ENCODE data around the gene MRAP2.

Gene MRAP2

DNA sequence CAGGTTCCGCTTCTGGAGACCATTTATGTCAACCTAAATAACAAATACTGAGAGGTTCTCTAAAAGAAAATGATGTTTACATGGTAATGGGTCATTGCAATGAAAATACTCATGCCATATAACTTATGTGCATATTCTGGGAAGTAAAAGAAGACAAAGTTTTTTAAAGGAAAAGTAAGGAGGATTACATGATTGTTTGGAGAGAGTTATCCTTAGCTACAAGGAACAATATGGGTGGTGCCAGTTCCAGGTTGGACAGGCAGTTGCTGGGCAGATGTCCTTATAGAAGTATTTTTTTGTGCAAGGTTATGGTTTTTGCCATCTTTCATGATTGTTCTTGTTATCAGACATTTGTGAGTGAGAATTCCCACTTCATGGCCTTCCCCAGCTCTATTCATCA is 52.5 kb downstream of the MRAP2 start:
- no peak for DNase-seq (ENCODE audit: low read depth)
- TF ChIP-seq, protein P1, sequence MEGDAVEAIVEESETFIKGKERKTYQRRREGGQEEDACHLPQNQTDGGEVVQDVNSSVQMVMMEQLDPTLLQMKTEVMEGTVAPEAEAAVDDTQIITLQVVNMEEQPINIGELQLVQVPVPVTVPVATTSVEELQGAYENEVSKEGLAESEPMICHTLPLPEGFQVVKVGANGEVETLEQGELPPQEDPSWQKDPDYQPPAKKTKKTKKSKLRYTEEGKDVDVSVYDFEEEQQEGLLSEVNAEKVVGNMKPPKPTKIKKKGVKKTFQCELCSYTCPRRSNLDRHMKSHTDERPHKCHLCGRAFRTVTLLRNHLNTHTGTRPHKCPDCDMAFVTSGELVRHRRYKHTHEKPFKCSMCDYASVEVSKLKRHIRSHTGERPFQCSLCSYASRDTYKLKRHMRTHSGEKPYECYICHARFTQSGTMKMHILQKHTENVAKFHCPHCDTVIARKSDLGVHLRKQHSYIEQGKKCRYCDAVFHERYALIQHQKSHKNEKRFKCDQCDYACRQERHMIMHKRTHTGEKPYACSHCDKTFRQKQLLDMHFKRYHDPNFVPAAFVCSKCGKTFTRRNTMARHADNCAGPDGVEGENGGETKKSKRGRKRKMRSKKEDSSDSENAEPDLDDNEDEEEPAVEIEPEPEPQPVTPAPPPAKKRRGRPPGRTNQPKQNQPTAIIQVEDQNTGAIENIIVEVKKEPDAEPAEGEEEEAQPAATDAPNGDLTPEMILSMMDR (IDR thresholded peaks at IDR 0.05; ENCODE audit: low read depth, low read length, missing control alignments): no peak
- no peak overlapping the region for H3K4me3 ChIP-seq (ENCODE audit: low read depth, low read length)

DNA sequence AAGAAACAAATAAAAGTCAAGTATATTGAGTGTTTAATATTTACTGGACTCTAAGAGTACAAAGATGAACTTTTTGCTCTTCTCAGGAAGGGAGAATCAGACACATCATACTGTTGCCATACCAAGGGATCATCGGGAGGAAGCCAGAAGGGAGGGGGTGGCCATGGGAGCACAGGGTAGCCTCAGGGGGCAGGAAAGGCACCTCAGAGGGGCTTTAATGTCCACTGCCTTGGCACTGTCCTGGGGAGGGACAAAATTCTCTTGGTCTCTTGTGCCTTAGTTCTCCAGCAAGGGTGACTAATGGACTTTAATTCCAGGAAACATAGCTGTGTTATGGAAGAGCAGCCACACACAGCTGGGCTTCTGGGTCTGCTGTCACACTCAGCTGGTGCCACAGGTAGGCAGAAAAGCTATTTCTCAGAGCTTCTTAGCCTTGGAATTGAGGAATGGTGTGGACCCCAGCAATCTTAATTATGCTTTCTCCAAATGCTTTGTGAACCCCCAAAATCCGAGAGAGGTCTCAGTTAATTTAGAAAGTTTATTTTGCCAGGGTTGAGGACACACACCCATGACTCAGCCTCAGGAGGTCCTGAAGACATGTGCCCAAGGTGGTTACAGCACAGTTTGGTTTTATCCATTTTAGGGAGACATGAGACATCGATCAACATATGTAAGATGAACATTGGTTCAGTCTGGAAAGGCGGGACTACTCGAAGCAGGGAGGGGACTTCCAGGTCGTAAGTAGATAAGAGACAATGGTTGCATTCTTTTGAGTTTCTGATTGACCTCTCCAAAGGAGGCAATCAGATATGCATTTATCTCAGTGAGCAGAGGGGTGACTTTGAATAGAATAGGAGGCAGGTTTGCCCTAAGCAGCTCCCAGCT is 53.2 kb downstream of the MRAP2 start:
- no peak overlapping the region for H3K4me3 ChIP-seq (ENCODE audit: low read depth, low read length)
- no peak for DNase-seq (ENCODE audit: low read depth)
- TF ChIP-seq, protein P1 (IDR thresholded peaks at IDR 0.05; ENCODE audit: low read depth, low read length, missing control alignments): no peak

DNA sequence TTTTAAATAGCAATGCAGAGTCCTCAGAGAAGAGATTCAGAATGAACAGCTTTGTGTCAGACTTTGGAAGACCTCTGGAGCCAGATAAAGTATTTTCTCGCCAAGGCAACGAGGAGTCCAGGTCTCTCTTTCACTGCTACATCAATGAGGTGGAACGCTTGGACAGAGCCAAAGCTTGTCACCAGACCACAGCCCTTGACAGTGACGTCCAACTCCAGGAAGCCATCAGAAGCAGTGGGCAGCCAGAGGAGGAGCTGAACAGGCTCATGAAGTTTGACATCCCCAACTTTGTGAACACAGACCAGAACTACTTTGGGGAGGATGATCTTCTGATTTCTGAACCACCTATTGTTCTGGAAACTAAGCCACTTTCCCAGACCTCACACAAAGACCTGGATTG is 55.5 kb downstream of the MRAP2 start:
- no peak overlapping the region for H3K4me3 ChIP-seq (ENCODE audit: low read depth, low read length)
- TF ChIP-seq, protein P1 (IDR thresholded peaks at IDR 0.05; ENCODE audit: low read depth, low read length, missing control alignments): no peak
- no peak for DNase-seq (ENCODE audit: low read depth)

DNA sequence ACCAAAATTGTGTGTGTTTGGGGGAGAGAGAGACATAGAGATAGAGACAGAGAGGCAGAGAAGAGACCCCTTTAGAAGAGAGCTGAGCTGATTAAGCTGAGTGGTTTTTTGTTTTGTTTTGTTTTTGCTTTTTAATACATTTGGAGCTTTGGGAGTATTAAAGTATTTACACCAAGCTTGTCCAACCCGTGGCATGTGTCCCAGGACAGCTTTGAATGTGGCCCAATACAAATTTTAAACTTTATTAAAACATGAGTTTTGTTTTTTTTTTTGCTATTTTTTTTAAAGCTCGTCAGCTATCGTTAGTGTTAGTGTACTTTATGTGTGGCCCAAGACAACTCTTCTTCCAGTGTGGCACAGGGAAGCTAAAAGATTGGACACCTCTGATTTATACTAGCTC is 56.0 kb downstream of the MRAP2 start:
- TF ChIP-seq, protein P1 (IDR thresholded peaks at IDR 0.05; ENCODE audit: low read depth, low read length, missing control alignments): no peak
- H3K4me3 ChIP-seq (ENCODE audit: low read depth, low read length): no peak overlapping the region
- DNase-seq (ENCODE audit: low read depth): no peak

DNA sequence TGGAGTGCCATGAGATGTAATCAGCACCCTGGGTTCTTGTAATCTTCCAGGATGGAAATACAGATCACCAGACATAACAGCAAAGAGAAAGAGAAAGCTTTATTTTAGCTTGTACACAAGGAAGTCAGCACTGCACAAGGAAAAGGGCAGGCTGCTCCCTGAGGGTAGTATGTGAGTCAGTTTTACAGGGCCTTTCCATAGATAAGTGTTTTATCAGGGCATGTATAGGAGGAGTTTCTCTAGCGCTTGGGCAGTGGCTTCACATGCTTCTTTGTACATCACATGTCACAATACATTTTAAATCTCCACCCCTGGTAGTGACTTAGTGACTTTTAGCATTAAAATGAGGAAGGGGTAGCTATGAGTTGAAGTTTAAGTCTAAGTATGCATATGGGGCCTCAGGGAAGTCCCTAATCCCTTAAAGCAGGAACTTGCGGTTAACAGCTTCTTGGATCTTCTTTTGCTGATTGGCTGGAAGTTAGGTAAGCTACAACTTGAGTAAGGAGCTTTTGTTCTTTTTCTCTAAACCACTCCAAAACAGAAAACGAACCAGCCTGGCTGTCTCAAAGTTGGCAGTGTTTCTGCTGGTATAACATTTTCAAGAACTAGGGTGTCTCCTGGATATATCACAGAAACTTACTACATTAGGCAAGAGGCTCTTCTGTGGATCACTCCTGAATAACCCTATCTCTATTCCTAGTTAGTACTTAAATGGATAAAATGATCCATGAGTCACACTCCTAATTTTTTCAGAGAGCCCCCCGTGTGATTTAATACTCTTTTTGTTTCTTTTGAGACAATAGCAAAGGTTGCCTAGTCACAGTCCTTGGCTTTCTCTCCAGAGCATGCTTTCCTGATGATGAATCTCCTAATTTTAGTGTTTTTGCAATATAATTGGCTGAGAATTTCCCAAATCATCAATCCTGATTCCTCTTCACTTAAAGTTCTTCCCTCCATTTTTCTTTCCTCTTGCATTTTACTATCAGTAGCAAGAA is 60.2 kb downstream of the MRAP2 start:
- TF ChIP-seq, protein P1 (IDR thresholded peaks at IDR 0.05; ENCODE audit: low read depth, low read length, missing control alignments): no peak
- H3K4me3 ChIP-seq (ENCODE audit: low read depth, low read length): no peak overlapping the region
- no peak for DNase-seq (ENCODE audit: low read depth)

DNA sequence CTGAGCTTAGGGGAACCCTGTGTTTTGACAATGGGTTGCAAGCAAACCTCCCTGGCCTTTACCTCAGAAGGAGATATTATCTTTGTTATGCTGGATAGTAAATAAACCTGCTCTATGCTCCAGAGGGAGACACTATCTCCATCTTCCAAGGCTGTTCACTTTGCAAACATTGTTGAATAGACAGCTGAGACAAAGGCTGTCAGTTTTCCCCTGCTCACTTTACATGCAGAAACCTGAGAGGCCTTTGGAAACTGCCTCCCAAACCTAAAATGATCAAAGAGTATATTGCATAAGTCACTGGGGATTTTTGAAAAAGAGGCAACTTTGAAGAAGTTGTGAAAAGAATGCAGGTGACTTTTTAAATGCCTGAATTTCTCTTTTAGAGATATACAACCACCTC is 61.6 kb downstream of the MRAP2 start:
- no peak for DNase-seq (ENCODE audit: low read depth)
- TF ChIP-seq, protein P1 (IDR thresholded peaks at IDR 0.05; ENCODE audit: low read depth, low read length, missing control alignments): no peak
- no peak overlapping the region for H3K4me3 ChIP-seq (ENCODE audit: low read depth, low read length)
